Ascending aorta (tissue), 2 donors: ENCODE data around the gene CAMSAP3. TPM values are rescaled to one million over a fixed set of nuclear protein-coding genes. Genes with fewer than 3 reads are reported as not detected.

ENCODE experiments used
- DNase-seq, 2 donors: peaks; one replicate each; pipeline ENCODE4 v3.0.0-alpha.2; 2019; ENCODE audit warnings: low spot score in 2 of 2
- H3K27ac ChIP-seq, 2 donors: fragments of 200-600 bp; sonication (generic); one replicate each; pipeline ENCODE4 v1.5.1; 2016 to 2017; ENCODE audit warnings: mild to moderate bottlenecking in 1 of 2
- H3K27me3 ChIP-seq: fragments of 200-600 bp; sonication (generic); one replicate; pipeline ENCODE4 v1.5.1; 2017
- H3K36me3 ChIP-seq, 2 donors: fragments of 200-600 bp; sonication (generic); one replicate each; pipeline ENCODE4 v1.5.1; 2016
- H3K4me1 ChIP-seq, 2 donors: fragments of 200-600 bp; sonication (generic); one replicate each; pipeline ENCODE4 v1.5.1; 2016 to 2017; ENCODE audit warnings: mild to moderate bottlenecking in 1 of 2
- H3K4me3 ChIP-seq, 2 donors: fragments of 200-600 bp; sonication (generic); one replicate each; pipeline ENCODE4 v1.5.1; 2016 to 2017; ENCODE audit warnings: mild to moderate bottlenecking in 1 of 2
- H3K9me3 ChIP-seq, 2 donors: fragments of 200-600 bp; sonication (generic); one replicate each; pipeline ENCODE4 v1.5.1; 2016
- intact Hi-C: fragments of 100-400 bp; cut with DNase I; formaldehyde crosslinking; loops from one replicate; pipeline ENCODE4 v1.15.1; 2023
- total RNA-seq: library from RNA; depleted of rRNA; stranded (reverse); fragments of >200 nt; gene quantifications from one replicate; pipeline ENCODE4 v1.1.0, GENCODE V29; 2016
- TF ChIP-seq, protein P1 (sequence below), 3 experiments: fragments of 200-600 bp in 2 of 3; fragments of 450-650 bp in 1 of 3; sonication (generic) in 2 of 3; IDR thresholded peaks; one replicate each; pipeline ENCODE4 v1.5.1; 2016 to 2019; ENCODE audit warnings: antibody characterized with exemption in 3 of 3, mild to moderate bottlenecking in 1 of 3, moderate library complexity in 1 of 3

CAMSAP3 gene
- total RNA-seq, 1 donor from 2014 or later = not detected

DNA sequence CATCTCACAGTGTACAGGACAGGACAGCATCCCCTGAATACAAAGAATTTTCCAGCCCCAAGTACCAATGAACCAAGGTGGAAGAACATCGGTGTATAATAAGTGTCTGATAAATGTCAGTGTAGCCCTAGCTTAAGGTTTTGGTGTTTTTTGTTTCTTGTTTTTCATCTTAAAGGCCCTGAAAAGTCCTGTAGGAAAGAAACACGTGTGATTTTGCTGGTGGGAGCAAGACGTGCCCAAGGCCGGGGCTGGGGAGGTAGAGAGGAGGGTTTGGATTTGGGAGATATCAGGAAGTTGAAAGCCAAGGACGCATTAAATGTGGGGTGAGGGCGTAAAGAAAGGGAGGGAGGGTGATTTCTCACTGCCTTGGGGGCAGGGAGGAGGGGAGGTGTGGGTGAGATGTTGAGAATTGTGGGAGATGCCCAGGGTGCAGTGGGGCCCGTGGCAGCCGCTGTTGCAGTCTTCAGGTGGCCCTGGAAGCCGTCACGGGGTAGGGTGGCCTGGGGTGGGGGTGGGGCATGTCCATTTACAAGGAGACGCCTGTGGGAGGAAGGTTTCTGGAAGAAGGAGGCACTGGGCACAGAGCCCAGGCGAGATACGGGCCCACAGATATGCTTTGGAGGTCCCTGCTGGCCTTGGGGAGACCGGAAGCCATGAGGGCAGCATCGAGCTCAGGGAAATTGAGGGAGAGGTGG lies 6.7 kb downstream of the CAMSAP3 start:
- Histone ChIP-seq H3K4me3 (no peak overlapping the region), H3K27me3 (peaks cover 8% of the 10 kb centered on the region), H3K27ac (no peak overlapping the region), H3K4me1 (no peaks in the 10 kb centered on the region), H3K36me3 (no peaks in the 10 kb centered on the region), H3K9me3 (no peaks in the 10 kb centered on the region)
- no peak for DNase-seq
- intact Hi-C loops = no loop called here
- TF ChIP-seq, protein P1, sequence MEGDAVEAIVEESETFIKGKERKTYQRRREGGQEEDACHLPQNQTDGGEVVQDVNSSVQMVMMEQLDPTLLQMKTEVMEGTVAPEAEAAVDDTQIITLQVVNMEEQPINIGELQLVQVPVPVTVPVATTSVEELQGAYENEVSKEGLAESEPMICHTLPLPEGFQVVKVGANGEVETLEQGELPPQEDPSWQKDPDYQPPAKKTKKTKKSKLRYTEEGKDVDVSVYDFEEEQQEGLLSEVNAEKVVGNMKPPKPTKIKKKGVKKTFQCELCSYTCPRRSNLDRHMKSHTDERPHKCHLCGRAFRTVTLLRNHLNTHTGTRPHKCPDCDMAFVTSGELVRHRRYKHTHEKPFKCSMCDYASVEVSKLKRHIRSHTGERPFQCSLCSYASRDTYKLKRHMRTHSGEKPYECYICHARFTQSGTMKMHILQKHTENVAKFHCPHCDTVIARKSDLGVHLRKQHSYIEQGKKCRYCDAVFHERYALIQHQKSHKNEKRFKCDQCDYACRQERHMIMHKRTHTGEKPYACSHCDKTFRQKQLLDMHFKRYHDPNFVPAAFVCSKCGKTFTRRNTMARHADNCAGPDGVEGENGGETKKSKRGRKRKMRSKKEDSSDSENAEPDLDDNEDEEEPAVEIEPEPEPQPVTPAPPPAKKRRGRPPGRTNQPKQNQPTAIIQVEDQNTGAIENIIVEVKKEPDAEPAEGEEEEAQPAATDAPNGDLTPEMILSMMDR (IDR thresholded peaks at IDR 0.05) = no peak

DNA sequence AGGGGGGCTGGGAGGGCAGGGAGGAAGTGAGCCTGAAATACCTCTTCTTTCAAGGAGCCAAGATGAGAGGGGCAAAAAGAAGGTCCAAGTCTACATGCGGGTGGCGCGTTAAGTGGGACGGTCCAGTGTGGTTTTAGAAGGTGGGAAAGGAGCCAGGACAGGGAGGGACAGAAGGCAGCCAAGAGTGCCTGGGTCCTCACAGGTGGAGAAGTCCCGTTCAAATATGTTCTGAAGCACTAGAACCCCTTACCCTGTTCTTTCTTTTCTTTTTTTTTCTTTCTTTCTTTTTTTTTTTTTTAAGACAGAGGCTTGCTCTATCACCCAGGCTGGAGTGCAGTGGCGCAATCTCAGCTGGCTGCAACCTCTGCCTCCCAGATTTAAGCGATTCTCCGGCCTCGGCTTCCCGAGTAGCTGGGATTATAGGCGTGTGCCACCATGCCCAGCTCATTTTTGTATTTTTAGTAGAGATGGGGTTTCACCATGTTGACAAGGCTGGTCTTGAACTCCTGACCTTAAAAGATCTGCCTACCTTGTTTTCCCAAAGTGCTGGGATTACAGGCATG lies 7.4 kb downstream of the CAMSAP3 start:
- Histone ChIP-seq H3K9me3 (no peaks in the 10 kb centered on the region), H3K4me3 (no peak overlapping the region), H3K36me3 (no peaks in the 10 kb centered on the region), H3K27me3 (peaks cover 8% of the 10 kb centered on the region), H3K4me1 (no peaks in the 10 kb centered on the region), H3K27ac (no peak overlapping the region)
- no peak for DNase-seq
- intact Hi-C loops = no loop called here
- TF ChIP-seq, protein P1 (IDR thresholded peaks at IDR 0.05) = no peak

DNA sequence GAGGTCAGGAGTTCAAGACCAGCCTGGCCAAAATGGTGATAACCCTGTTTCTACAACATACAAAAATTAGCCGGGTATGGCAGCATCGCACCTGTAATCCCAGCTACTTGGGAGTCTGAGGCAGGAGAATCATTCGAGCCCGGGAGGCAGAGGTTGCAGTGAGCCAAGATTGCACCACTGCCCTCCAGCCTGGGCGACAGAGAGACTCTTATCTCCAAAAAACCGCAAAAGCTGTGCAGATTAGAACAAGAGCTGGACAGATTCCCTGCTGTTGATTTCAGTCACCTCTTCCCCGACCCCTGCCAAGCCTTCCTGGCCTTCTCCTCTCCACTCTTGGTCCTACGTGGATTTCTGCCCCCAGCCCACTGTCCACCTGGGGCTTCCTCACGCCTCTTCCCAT lies 8.3 kb downstream of the CAMSAP3 start:
- H3K27ac ChIP-seq = no peak overlapping the region
- H3K36me3 ChIP-seq = no peaks in the 10 kb centered on the region
- intact Hi-C loops = no loop called here
- TF ChIP-seq, protein P1 (IDR thresholded peaks at IDR 0.05) = no peak
- H3K4me1 ChIP-seq = no peaks in the 10 kb centered on the region
- H3K27me3 ChIP-seq = peaks cover 8% of the 10 kb centered on the region
- H3K9me3 ChIP-seq = no peaks in the 10 kb centered on the region
- DNase-seq = no peak
- no peak overlapping the region for H3K4me3 ChIP-seq

DNA sequence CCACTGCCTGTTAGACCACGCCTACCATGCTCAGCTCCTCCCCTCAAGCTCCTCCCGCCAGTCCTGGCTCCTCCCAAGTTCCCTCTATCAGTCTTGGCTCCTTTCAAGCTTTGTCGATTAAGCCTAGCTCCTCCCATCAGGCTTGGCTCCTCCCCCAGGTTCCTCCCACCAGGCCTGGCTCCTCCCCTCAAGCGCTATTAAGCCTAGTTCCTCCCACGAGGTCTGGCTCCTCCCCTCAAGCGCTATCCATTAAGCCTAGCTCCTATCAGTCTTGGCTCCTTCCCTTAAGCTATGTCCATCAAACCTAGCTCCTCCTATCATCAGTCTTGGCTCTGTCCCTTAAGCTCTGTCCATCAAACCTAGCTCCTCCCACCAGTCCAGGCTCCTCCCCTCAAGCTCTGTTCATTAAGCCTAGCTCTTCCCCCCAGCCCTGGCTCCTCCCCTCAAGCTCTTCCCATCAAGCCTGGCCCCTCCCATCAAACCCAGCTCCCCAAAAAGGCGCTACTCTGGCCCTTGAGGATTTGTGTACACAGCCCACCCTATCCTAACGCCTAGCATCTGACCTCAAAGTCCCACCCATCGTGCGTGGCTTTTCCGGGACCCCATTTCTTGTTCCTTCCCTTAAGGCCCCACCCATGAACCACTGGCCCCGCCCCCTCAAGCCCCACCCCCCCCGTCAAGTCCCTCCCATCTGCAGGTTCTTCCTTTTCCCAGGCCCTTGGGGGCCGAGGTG lies 10.0 kb downstream of the CAMSAP3 start:
- H3K4me3 ChIP-seq = no peak overlapping the region
- H3K27ac ChIP-seq = no peak overlapping the region
- no peaks in the 10 kb centered on the region for H3K4me1 ChIP-seq
- TF ChIP-seq, protein P1 (IDR thresholded peaks at IDR 0.05) = no peak
- DNase-seq = no peak
- H3K27me3 ChIP-seq = peaks cover 8% of the 10 kb centered on the region
- intact Hi-C loops = no loop called here
- no peaks in the 10 kb centered on the region for H3K36me3 ChIP-seq
- H3K9me3 ChIP-seq = no peaks in the 10 kb centered on the region

DNA sequence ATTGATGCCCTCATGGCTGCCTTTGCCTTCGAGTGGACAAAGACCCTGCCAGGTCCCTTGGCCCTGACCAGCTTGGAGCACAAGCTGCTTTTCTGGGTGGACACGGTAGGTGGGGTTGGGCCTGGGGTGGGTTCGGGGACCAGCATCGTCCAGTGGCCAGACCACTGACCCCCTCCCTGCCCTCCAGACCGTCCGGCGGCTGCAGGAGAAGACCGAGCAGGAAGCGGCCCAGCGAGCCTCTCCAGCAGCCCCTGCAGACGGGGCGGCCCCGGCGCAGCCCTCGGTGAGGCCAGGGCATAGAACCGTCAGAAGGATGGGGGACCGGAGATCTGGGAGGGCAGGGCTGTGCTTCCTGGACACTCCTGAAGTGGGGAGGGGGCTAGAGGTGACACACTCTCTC lies 10.6 kb downstream of the CAMSAP3 start:
- DNase-seq = no peak
- intact Hi-C loops = no loop called here
- no peaks in the 10 kb centered on the region for H3K4me1 ChIP-seq
- H3K4me3 ChIP-seq = no peak overlapping the region
- TF ChIP-seq, protein P1 (IDR thresholded peaks at IDR 0.05) = no peak
- H3K9me3 ChIP-seq = no peaks in the 10 kb centered on the region
- no peaks in the 10 kb centered on the region for H3K36me3 ChIP-seq
- no peak overlapping the region for H3K27ac ChIP-seq
- peaks cover 8% of the 10 kb centered on the region for H3K27me3 ChIP-seq
